ENCODE measurements around the gene HAVCR1.

DNA sequence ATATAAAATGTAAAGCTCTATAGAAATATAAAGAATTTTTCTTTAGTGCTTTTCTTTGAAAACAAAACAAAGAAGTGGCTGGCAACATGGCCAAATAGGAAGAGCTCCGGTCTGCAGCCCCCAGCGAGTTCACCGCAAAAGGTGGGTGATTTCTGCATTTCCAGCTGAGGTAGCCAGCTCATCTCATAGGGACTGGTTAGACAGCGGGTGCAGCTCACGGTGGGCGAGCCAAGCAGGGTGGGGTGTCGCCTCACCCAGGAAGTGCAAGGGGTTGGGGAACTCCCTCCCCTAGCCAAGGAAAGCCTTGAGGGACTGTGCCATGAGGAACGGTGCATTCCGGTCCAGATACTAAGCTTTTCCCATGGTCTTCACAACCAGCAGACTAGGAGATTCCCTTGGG, 74.9 kb downstream of the HAVCR1 start:
- no peak for TF ChIP-seq POLR2A (IDR thresholded peaks at IDR 0.05)
- TF ChIP-seq, protein P1, sequence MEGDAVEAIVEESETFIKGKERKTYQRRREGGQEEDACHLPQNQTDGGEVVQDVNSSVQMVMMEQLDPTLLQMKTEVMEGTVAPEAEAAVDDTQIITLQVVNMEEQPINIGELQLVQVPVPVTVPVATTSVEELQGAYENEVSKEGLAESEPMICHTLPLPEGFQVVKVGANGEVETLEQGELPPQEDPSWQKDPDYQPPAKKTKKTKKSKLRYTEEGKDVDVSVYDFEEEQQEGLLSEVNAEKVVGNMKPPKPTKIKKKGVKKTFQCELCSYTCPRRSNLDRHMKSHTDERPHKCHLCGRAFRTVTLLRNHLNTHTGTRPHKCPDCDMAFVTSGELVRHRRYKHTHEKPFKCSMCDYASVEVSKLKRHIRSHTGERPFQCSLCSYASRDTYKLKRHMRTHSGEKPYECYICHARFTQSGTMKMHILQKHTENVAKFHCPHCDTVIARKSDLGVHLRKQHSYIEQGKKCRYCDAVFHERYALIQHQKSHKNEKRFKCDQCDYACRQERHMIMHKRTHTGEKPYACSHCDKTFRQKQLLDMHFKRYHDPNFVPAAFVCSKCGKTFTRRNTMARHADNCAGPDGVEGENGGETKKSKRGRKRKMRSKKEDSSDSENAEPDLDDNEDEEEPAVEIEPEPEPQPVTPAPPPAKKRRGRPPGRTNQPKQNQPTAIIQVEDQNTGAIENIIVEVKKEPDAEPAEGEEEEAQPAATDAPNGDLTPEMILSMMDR (IDR thresholded peaks at IDR 0.05): no peak
